ENCODE results near the gene NNAT.

Gene NNAT

DNA sequence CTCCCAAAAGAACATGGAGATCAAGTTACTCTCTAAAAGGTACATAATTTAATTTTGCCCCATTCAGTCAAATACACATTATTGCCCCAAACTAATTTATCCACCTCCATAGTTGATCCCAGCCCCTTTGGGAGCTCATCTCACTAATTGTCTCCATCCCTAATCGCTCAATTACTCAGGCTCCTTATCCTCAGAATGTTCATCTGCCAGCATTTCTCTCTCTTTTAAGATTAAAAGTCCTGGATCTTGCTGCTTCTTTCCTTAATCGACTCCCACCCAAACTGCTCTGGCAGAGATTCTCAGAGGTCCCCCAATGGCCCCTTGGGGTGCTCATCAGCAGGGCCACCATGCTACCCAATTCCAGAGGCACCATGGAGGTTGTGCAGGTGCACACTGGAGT lies 18.4 kb upstream of the NNAT start:
- no peak for DNase-seq (ENCODE audit: low read depth)

DNA sequence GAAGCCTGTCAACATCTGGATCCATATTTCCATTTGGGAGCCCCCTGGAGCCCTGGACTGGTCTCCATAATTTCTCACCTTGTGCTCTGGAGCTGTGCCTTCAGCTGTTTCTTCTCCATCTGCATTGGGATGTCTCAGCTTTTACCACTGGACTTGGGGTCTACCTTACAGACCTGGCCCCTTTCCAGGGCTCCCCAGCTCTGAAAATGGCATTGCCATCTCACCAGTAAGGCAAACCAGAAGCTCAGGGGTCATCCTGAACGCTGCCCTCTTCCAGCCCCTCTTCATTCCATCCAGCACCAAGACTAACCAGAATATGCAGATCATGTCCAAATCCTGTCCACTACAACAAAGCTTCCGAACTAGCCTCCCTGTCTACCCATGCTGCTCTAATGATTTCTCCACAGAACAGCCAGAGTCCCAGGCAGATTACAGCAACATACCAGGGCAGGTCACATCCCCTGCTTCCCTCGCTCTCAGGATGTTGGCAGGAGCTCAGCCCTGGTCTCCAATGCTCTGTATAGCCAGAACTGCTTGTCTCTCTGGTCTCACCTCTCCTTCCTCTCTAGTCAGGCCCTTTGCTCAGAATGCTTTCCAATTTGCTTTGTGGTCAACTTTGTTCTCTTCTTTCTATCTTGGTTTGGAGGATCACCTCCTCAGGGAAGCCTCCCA lies 17.7 kb upstream of the NNAT start:
- no peak for DNase-seq (ENCODE audit: low read depth)

GRCh38 chr20:37504404-37505096 lies 16.5 kb upstream of the NNAT start:
- DNase-seq (ENCODE audit: low read depth), result no peak

DNA sequence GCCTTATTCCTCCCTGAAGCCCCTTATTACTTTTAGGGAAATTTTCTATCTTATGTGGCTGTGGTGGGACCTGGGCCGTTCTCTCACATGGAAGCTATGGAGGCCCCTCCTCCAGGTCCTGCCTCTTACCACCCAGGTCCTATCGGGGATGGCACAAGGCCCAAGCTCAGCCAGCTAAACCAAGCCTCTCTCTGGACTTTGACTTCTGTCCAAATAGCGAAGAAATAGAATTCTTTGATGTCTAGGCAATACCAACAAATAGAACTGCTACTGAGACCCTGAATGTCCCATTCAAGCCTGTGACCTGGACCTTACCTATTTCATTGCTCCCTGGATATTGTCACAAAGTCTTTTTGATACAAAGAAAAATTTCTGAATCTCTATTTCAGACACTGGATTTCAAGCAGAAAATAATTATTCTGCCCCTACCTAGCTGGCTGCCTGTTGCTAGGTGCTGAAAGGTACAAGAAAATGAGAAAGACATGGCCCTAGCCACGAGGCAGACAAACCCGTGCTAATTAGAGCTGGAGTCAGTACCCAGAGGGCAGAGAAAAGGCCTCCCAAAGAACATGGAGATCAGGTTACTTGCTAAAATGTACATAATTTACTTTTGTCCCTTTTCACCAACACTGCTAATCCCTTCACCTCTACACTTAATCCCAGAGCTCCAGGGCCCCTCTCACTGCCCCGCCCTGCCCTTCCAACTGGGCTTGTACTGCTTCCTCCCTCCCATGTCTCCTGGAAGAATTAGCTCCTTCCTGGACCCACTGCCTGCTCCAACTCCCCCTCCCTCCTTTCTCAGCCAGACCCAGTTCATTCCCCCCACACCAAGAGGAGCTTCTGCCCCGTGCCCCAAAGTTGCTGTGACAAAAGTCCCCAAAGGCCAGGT lies 15.5 kb upstream of the NNAT start:
- no peak for DNase-seq (ENCODE audit: low read depth)

- DNase-seq (ENCODE audit: low read depth), result no peak
Measured at GRCh38 chr20:37506152-37506725, 14.8 kb upstream of the NNAT start.

DNA sequence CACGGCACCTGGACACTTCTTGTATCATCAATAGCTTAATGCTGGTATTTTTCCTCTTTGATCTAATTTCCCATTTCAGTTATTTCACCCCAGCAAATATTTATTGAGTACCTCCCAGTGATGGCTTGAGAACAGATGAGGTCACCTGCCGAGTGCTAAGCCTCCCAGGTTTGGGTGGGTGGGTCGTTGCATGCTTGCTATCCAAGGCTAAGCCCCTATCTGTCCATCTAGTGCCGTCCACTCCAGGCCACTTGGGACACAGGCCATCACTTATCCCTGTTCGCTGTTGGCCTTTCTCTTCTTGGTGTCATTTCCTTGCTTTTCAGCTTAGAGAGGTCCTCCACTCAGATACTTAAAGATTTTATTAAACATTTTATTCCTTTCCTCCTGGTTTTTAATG lies 10.8 kb upstream of the NNAT start:
- no peak for DNase-seq (ENCODE audit: low read depth)

DNA sequence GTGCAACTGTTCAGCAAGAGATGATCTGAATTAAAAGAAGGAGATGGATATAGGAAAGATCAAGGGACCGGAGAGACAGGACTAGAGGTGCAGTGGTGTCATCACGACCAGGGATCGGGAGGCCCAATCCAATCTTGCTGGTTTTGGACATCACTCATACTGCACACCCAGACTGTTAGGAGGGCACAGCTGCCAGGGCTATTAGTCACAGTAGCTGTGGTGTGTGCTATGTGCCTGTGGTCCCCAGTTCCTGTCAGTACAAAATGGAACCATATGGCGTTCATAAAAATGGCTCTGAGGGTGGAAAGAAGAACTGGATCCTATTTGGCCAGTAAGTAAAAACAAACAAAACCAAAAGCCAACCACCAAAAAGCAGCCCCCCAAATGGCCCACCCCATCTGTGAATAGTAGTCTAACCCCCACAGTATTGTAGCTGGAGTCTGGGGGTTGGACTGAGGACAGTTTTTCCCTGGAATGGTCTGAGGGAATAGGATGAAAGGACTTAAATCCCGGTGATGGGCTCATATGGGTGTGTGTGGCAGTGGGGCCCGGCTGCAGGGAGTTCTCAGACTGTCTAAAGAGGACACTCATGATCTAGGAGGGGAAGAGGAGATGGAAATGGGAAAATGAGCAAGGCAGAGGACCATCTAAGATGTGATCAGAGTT lies 9.3 kb upstream of the NNAT start:
- no peak for DNase-seq (ENCODE audit: low read depth)

GRCh38 chr20:37513779-37514359 lies 7.2 kb upstream of the NNAT start:
- no peak for DNase-seq (ENCODE audit: low read depth)

GRCh38 chr20:37515876-37516275 lies 5.2 kb upstream of the NNAT start:
- no peak for DNase-seq (ENCODE audit: low read depth)

DNA sequence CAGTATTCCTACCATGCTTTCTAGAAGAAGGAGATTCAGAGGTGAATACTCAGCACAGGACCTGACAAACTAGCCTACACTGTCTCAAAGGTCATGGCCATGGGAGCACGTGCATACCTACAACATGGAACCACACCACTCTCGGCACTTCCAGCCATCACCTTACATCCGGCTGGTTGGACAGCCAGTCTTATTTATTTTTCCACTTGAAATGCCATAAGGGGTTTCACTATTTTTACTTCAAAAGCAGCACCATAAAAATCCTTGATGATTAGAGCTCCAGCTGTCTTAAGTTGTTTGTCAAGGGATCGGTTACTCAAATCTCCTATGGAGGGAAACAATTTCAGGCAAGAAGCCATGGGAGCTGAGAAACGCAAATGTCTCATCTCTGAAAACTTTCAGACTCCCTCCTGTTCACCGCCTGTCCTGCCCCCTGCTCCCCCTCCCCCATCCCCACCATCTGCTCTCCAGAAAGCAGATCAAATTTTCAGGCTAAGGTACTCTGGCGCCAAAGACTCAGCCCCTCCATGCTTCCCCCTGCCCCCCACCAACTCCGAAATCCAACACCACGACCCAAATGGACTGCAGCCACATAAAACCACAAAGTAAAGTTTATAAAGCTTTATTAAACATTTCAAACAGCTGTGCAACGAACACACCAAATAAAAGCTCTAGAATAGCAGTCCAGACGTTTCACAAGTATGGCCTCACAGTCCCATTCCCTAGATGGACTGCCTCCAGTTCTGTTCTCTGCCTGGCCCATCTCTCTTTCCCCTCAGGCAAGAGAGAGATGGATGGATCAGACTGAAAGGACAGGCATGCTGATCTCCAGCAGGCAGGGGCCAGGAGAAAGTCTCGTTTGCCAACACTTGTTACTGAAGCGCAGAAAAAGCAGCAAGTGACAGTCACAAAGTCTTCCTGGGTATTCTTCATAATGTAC lies 4.0 kb upstream of the NNAT start:
- no peak for DNase-seq (ENCODE audit: low read depth)

GRCh38 chr20:37518059-37518458 lies 3.0 kb upstream of the NNAT start:
- DNase-seq (ENCODE audit: low read depth), result no peak

DNA sequence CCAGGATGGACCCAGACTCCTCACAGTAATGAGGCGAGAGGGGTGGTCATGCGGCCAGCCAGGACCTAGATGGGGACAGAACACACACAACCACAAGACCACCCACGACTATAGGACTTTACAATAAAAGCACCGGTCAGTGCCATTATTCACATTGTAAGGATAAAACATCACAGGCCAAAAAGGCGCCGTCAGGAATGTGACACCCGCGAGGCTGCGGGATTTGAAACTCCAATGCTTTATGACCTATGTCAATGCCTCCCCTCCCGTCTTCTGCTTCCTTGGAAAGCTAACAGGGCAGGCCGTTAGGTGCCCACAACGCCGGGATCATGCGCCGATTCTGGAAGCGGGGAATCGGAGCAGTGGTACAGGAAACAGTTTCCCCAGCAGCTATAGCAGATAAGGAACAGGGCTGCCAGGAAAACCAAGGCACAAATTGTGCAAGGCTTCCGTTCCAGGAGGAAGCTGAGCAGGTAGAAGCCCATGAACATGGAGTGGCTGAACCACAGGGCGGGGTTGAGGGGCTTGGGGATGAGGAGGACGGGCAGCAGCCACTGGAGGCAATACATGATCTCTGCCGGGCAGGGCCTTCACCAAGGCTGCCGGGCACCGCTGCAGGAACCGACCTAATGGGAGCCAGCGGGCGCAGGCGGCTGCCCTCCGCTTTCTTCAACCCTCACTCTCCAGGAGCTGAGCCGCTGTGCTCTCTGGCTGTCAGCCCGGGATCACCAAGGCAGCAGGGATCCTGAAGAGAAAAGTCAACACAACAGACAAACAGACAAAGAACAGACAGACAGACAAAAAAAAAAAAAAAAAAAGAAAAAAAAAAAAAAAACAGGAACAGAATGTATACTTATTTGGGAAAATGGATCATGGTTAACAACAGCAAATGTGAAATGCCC lies 2.2 kb upstream of the NNAT start:
- no peak for DNase-seq (ENCODE audit: low read depth)

DNA sequence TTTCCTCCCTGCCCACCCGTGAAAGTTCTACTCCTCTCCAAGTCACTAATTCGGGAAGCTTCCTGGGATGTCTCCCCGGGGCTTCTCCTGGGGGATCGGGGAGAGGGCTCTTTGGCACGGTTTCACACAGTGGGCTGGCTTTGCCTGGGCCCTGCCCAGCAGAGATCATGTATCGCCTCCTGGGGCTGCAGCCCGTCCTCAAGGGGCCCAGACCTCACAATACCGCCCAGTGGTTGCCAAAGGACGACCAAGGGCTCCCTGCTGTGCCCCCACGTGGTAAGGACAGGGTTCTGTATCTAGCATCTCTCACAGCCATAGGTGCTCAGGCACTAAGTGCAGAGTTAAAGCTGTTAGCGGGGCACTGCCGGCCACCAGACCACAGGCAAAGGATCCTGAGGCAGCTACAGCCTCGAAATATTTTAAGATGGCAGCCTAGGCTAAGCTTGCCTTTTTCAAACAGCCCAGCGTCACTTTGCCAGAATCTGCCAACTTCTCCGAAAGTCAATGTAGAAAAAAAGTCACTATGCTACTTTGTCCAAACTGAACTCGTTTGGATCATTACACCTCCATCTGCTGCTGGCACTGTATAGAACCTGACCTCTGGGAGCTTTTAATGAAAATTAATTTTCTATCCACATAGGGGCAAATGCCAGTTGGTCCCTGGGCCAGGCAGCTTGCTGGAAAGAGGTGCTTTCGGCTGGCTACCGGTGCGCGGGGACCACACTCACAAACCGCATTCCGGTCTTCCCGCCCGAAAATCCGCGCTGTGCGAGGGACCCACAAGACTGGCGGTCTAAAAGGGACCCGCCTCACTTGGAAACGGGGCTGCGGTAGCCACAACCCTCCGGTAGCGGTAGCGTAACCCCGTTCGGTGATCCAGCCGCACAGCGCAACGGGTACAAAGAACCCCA lies 1.3 kb upstream of the NNAT start:
- DNase-seq (ENCODE audit: low read depth), result no peak

DNA sequence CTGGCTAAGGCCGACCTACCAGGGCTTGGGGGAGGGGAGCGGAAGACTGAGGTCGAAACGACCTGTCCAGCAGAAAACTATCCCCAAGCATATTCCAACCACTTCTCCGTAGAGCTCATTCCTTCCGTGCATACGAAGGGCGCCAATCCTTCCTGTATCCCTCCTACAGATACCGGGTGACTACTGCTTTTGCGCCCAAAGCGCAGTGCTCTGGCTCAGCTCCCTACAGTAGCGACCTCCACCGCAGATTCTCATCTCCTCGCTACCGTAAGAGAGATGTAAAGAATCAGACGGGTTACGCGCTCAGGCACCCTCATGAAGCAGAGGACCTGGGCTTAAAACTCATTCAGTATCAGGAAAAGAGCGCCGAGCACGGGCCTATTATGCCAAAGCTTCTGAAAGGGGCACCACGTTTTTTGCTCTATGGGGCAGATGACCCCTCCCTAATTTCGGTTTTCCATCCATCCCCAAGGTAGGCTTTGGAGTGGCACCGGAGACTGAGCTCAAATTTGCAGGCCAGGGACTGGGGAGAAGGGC lies 563 bp upstream of the NNAT start:
- DNase-seq (ENCODE audit: low read depth), result no peak

DNA sequence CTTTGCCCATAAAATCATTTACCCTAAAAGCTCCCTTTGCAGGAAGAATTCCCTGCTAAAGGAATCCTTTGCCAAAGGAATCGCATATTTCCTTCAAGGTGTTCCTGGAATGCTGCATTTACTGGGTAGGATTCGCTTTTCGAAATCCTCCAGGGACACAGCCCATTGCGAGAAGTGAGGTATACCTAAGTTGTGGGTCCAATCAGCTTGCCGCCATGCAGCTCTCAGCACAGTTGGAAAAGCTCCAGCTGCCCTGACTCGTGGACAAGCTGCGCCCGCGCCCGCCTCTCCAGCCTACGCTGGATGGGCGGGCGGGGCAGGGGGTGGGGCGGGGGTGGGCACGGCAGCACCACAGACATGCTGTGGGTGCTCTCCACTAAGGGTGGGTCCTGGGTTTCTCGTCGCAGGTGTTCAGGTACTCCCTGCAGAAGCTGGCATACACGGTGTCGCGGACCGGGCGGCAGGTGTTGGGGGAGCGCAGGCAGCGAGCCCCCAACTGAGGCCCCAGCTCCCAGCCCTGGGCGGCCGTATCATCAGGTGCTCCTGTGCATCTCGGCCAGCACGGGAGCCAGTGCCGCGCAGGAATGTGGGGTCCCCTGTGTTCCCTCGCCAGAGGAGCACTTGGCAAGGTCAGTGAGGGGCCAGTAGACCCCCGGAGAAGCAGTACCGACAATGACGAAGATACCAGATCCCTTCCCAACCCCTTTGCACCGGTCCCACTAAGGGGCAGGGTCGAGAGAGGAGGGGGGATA lies 1.4 kb downstream of the NNAT start:
- no peak for DNase-seq (ENCODE audit: low read depth)

GRCh38 chr20:37523012-37523391 lies 2.0 kb downstream of the NNAT start:
- DNase-seq (ENCODE audit: low read depth), result no peak

GRCh38 chr20:37523911-37524700 lies 3.1 kb downstream of the NNAT start:
- DNase-seq (ENCODE audit: low read depth), result no peak
